HG02973 (cell line): ENCODE data around the gene USP10.

Experiments used
- ATAC-seq: cut with Tn5 transposase; IDR thresholded peaks from one replicate; pipeline ENCODE4 v1.9.1; 2021; ENCODE audit warnings: moderate library complexity; ENCODE audit not compliant: unreplicated experiment

The USP10 gene

DNA sequence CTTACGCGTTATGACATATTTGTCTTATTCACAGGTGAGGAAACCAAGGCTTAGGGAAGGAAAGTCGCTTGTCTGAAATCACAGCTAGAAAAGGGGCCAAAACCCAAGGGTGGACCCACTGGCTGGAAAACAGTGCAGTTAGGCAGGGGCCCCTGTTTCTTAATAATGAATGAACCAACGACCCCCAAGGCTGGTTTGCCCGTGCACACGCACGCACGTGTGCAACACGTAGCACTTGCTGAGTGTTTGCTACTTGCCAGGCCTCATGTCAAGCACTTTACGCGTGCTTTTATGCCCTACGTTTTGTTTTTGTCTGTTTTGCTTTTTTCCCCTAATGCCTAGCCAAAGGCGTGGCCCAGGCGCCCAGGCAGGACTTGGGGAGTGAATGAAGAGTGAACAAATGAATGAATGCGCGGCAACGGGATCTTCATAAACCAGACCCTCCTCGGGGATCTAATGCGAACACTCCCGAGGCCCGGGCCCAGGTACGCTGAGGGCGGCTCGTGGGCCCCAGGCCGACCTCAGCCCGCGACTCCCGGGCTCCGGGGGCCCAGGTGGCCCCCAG, 571 bp upstream of the USP10 start:
- ATAC-seq: peak; percentile 6

DNA sequence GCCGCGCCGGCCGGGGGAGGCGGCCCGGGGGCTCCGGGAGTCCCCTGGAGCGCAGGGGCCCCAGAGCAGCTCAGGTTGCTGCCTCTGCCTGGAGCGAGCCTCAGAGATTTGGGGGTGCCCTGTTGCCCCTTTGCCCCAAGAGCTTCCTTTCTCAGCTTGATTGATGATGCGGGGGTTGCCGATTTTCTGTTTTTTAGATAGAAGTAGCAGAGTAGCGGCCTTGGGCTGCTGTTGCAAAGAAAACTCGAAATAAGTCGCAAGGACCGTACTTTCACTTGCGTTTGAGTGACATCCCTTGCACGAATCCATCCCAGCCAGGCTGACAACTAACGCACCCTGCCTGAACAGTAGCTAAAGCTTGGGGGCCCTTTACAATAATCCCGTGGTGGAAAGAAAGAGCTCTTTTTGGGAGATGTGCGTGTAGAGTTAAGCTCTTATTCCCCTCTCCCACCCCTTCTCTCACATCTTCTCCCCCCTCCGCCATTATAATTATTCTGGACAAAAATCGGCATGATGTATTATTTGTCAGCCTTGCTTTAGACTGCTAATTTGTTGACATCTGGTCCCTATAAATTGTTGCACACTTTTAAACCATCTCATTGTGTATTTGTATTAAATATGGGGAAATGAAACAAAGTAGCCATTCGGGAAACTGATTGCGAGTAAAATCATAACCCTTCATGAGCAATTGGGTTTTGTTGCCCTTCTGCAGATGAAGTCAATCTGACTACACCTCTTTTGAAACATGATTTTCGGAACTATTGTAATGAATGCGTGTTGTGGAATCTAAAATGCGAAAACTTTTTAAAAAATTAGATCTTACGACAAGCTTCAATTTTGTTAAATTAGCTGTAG, 873 bp downstream of the USP10 start:
- peak; percentile 46 for ATAC-seq

DNA sequence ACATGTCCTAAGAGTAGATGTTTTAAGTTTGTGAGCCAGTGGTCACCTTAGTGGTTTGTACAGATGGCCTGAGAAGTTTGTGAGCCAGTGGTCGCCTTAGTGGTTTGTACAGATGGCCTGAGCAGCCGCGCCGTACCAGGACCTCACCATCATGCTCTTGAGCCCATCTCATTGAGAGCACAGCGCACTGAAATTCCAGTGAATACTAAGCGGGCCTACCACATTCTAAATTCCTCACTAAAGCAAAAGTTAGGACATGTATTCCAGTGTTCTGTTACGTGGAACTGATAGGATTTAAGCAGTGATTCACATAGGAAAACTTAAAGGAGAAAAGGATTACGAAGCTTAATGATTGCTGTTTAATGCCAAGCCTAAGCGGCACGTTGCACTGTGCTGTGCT, 3.9 kb downstream of the USP10 start:
- ATAC-seq: no peak

DNA sequence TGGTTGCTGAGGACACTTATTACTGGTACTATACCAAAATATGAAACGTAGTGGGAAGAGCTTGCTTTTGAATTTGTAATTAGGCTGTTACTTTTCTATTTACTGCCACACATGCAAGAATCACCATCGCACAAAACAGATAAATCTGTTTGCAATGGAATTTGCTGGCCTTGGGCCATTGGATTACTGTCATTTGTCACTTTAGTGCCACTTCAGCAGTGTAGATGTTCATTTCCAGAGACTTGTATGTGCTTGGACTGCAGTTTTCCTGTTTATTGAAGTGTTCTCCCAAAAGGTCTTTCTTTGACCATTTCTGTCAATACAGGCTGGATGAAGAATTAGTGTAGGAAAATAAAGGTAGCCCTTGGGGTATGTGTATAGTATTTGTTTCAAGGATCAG, 4.5 kb downstream of the USP10 start:
- no peak for ATAC-seq

DNA sequence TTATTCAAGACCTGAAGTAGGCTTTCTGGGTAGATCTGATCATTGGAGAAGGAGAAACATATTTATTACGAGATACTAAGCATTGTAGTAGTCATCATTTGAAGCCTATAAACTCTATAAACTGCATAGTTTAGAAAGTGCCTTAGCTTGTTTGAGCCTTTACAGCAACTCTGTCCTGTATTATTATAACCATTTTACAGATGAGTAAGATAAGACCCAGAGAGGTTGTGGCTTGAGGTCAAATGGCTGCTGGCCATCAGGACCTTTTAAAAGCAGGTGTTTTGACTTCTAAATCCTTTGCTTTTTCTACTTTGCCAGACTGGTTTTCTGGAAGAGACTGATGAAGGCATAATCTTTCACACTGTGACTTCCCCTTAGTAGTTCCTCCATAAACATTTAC, 7.1 kb downstream of the USP10 start:
- no peak for ATAC-seq

DNA sequence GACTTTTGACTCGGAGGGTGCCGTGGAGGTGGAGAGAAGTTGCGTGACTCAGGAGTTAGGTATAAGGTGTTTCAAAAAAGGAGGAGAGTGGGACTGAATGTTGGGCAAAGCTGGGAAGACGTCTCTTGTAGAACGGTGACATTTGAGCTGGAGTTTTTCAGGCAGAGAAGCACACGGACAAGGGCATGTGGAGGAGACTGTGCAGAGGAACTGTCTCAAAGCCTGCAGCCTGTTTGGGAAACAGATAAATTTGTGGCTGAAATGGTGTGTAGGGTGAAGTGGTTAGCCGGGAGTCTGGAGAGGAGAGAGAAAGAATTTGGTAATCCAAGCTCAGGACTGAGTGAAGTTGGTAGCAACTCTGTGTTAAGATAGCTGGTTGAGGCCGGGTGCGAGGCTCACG, 9.8 kb downstream of the USP10 start:
- no peak for ATAC-seq

DNA sequence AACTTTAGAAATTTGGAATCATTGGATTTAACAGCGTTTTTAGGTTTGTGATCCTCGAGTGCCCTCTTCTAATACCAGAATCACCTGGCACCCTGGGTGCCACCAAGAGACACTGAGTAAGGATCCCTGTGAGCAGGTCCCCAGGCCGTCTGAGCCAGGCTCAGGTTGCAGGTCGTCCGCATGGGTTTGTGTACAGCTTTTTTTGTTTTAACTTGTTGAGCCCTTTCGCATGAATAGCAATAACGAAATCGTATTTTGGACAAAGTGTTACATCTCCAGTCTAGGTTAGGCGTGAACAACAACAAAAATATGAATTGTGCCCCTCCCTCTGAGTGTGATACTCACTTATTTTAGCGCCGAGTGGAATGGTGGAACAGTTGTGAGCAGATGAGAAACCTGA, 10.9 kb downstream of the USP10 start:
- ATAC-seq: no peak

DNA sequence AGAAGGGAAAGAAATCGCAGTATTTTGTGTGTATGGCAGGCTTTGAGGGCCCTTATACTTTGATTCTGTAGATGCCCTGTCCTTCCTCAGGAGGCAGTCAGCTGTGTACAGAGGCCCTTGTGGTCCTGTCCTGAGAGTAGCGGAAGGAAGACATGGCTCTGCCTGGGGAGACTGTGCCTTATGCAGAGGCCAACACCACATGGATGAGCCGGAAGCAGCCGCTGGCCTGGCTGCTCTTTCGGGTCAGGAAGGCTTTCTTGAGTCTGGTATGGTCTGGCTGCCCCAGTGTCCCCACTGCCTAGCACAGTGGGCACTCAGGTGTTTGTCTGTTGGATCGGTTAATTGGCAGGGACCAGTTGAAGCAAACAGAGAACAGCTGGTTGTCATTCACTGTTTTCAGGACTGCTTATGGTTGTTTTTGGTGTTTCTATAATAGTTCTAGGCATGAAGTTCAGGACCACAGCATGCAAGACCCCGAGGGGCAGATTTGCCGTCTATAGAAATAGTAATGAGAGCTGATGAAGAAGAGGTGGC, 12.4 kb downstream of the USP10 start:
- ATAC-seq: no peak

DNA sequence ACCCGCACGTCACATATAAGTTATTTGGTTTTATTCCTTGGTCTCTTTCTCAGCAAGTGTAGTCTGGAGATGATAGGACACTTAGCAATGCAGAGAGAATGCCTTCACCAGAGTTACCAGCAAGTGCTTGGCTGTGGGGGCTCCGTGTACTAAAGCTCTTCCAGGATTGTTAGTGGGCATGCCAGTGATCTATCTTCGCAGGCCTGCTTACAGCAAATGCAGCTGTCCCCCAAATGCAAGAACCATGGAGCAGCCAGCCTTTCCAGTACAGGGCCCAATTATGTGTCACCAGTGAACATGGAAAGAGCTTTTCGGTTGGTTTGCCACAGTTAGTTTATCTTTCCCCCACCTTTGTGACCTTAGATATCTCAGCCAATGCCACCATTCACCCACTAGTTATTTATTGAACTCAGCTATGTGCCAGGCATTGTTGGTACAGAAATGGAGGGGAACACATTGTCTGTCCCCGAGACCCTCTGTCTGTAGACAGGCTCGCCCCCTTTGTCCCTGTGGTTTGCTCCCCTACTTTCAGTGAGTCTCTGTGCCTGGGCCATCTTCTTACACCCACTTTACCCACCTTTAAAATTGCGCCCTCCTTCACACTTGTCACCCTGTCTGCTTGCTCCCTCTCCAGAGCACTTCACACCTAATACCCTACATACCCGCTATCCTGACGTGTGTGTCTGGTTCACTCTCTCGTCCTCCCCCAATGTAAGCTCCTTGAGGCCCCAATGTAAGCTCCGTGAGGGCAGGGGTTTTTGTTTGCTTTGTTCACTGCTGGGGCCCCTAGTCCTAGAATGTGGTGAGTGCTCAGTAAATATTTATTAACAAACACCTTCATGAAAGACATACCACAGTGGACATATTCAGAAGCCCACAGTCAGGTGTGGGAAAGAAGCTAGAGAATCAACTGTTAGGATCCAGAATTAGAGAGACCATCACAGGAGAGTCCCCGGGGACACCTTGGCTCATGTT, 13.3 kb downstream of the USP10 start:
- ATAC-seq: no peak

DNA sequence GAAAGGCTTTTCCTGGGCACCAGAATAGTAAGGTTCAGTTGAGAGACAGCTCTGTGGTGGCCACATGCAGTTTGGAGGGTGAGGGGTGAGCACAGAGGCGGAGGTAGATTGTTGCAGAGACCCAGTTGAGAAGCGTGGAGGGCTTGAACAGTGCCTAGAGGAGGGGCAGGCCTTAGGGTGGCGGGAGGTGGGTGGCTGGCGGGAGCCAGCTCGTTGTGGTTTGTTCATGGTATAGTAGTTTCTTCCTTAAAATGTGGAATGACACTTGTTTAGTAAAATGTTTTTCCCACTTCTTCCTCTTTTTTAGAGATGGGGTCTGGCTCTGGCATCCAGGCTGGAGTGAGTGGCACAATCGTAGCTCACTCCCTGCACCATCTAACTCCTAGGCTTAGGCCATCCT, 14.2 kb downstream of the USP10 start:
- ATAC-seq: no peak

DNA sequence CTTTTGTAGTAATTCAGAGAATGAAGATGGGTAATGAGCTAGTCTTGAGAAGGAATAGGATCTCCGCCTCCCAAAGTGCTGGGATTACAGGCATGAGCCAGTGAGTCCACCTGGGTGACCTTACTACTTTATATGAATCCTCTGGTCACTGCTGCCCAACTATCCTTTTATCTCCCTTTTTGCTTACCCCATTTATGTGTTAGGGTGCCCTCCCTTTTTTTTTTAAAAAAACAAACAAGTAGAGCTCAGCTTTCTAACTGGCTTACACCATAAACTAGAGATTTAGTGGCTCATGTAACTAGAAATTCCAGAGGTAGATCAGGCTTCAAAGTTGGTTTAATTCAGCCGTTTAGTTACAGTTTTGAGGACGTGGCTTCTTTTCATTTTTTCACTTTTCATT, 15.6 kb downstream of the USP10 start:
- ATAC-seq: no peak

DNA sequence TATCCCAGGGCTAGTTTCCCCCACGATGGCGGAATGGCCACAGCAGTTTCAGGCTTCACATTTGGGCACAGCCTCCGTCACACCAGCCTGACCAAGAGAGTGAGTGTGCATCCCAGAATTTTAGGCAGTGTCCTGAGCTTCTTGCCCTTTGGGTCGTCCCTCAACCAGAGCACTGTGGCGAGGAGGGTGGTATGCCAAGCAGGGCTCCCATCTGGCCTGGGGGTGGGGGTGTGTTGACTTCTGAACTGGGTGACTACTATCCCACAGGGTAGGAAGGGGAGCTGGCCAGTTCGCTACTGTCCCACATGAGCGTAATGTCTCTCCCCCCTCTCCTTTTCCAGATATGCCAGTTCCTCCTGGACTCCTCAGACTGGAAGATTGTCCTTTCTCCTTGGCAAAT, 16.1 kb downstream of the USP10 start:
- ATAC-seq: no peak

DNA sequence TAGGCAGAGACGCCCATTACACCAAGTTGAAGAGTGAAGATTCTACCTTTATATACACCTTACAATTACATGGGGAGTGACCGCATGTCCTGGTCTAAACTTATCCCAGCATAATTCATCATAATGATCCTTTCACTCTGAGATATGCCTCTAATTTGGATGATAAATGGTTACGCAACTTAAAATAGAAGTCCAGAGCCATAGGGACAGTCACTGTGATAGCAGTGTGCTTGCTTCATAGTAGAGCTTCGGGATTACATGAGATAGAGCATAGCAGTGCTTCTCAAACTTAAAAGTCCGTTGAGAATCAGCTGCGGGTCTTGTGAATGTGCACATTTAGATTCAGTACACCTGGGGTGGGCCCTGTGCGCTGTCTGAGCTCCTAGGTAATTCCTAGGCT, 16.9 kb downstream of the USP10 start:
- ATAC-seq: no peak

DNA sequence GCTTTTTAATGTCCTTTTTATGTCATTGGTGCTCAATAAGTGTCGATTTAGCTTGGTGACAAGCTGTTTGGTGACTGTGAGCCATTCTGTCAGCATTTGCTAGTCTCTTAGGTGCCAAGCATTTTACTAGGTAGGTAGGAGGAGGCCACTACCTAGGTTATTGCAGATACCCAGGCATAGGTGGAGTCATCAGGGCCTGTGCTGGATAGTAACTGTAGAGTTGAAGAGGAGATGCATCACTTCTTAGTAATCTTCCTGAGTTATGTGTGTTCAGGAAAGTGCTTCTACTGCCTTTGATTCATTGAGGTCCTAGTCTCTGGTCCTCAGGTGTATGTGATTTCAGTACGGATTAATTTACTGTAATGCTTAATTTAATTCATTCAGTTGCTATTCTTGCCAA, 17.7 kb downstream of the USP10 start:
- no peak for ATAC-seq

DNA sequence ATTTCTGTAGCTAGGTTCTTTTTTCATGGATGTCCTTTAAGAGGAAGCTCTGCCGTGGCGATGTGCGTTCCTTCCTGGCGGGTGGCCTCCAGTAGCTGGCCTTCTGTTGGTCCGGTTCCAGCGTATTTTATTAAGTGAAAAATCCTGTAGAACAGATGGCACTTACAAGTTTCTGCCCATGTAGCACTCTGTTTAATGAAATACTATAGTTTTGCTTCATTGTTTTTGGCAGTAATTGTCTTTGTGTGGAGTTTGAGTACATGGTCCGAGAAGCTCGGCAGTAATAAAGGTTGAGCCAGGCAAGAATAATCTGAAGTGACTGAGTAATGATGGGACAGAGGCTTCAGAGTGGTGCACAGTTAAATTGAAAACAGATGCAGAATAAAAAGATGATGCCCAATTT, 20.4 kb downstream of the USP10 start:
- no peak for ATAC-seq

DNA sequence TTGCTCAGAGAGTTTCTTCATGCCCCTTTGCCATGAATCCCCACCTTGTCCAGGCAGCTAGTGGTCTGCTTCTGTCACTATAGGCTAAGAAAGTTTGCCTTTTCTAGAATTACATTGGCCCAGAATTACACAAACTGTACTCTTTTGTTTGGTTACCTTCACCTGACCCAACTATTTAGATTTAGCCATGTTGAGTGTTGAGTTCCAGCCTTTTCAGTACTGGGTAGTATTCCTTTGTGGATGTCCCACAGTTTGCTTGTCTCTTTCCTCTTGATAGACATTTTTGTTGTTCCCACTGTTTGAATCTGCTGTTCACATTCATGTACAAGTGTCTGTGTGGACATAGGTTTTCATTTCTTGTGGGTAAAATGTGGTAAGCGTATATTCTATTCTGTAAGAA, 22.3 kb downstream of the USP10 start:
- no peak for ATAC-seq

DNA sequence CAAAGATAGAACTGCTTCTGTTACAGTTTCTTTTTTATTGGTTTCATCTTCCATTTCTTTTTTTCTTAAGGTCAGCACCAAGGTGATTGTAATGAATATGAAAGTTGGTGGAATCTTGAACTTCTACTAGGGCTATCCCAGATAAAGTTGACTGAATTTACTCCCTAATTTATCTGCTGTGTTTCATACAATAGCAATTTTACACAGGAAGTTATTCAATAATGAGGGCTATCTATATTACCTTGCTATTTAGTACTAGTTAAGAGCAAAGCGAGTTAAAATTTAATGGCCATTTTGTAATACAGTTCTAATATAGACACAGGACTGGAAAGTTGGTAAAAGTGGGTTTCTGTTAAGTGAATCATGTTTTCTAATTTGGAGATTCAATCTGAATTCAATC, 24.1 kb downstream of the USP10 start:
- no peak for ATAC-seq

DNA sequence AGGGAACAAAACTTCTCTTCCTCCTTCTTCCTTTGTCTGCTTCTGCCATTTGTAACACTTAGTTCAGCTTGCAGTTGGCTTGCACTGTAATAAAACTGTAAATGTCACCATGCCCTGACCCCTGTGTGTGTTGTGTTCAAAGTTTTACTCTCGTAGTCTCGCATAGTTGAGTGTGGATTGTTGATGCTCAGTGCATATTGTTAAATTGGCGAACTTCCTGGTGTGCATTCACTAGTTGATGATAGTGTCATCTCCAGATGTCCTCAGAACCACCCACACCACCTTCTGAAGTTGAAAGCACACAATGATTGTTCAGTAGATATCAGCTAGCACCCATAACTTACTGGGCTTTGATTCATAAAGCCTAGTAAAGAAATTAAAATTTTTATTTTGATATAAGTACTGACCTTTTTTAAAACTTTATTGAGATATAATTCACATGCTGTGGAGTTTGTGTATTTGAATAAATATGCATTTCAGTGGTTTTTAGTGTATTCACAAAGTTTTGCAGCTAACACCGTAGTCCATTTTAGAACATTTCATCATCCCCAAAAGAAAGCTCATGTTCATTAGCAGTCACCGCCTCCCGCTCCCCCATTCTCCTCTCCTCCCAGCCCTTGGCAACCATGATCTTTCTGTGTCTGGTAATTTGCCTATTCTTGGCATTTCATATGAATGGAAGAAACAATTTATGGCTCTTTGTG, 25.0 kb downstream of the USP10 start:
- no peak for ATAC-seq

DNA sequence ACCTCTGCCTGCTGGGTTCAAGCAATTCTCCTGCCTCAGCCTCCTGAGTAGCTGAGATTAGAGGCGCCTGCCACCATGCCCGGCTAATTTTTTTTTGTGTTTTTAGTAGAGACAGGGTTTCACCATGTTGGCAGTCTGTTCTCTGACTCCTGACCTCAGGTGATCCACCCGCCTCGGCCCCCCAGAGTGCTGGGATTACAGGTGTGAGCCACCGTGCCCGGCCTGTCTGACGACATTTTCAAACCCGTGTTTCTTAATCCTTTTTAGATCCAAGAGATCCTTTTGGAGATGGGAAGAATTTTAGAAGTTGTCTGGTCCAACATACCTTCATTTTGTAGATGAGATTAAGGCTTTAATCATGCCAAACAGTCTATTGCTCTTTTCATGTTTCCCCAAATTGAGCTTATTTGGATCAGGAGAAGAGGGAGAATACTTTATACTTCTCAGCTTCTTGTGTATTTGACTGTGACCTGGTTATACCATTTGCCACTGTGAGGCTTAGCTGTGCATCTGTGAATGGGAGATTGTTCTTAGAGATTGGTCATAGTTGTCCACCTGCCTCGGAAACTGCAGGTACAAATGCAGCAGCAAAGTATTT, 25.8 kb downstream of the USP10 start:
- ATAC-seq: no peak

DNA sequence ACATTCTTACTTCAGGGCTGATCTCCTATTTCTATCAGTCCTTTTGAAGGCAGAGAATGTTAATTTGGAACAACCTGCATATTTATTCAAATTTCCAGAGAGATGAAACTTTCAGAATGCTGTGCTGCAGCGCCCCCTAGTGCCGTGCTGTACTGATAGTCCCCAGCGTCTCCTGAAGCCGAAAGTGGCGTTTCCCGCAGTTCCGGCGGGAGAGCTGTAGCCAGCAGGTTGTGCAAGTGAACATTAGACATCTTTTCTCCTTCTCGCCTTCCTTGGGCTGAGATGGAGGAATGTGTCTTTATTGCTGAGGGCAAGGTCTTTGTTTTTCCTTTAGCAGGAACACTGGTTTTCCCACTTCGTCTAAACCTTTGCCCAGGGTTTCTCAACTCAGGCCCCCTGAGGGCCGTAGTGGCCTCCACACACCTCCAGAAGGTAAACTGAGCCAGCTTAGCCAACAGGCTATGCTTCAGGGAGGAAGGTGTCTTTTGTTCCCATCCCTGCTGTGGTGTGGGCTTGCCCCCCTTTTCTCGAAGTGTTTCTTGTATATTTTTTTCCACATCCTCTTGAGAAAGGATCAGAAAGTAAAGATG, 26.4 kb downstream of the USP10 start:
- ATAC-seq: no peak
